CD4-positive, alpha-beta T cell (primary cell): ENCODE data around the gene VPS39. TPM values are rescaled to one million over a fixed set of nuclear protein-coding genes. Genes with fewer than 3 reads are reported as not detected.

Experiments
- ATAC-seq: fragments of 200-7000 bp; cut with Tn5 transposase; one replicate; pipeline ENCODE4 v1.10.0; 2022; ENCODE audit warnings: mild to moderate bottlenecking; ENCODE audit not compliant: poor library complexity
- CTCF ChIA-PET: fragments of 350-600 bp; sonication (Branson Sonifier 250); formaldehyde crosslinking; loops from one replicate; lab custom pipeline; 2021; ENCODE audit warnings: antibody characterized with exemption, inconsistent platforms; lab: Charles Lee
- POLR2A ChIA-PET: fragments of 350-600 bp; sonication (Branson Sonifier 250); formaldehyde crosslinking; loops from one replicate; lab custom pipeline; 2021; ENCODE audit warnings: antibody characterized with exemption, inconsistent platforms; lab: Charles Lee
- DNase-seq, 14 experiments: peaks; one replicate each; pipeline ENCODE4 v3.0.0-alpha.2; 2013 to 2020; ENCODE audit warnings: mixed read lengths in 2 of 14
- H3K27ac ChIP-seq, 2 donors: one replicate each; pipeline versions ENCODE4 v1.5.1 to v1.7.0; 2013; ENCODE audit warnings: low read length in 2 of 2, low read depth in 1 of 2, mild to moderate bottlenecking in 1 of 2
- H3K27me3 ChIP-seq, 2 experiments: 1 replicate in 1 of 2; 2 replicates in 1 of 2; pipeline versions ENCODE4 v1.6.1 to v1.7.0; 2013; ENCODE audit warnings: low read length in 2 of 2, control low read depth in 1 of 2, mild to moderate bottlenecking in 1 of 2, moderate library complexity in 1 of 2; ENCODE audit not compliant: insufficient read depth in 2 of 2, control insufficient read depth in 1 of 2
- H3K36me3 ChIP-seq: one replicate; pipeline ENCODE4 v1.6.1; 2013; ENCODE audit warnings: low read length, control low read depth; ENCODE audit not compliant: insufficient read depth
- H3K4me1 ChIP-seq: one replicate; pipeline ENCODE4 v1.6.1; 2013; ENCODE audit warnings: low read length, control low read depth; ENCODE audit not compliant: insufficient read depth
- H3K4me3 ChIP-seq: one replicate; pipeline ENCODE4 v1.5.1; 2013; ENCODE audit warnings: mild to moderate bottlenecking, low read length, moderate library complexity
- H3K9me3 ChIP-seq, 2 experiments: 1 replicate in 1 of 2; 2 replicates in 1 of 2; pipeline versions ENCODE4 v1.6.1 to v1.7.0; 2013; ENCODE audit warnings: low read length in 2 of 2, mild to moderate bottlenecking in 2 of 2, control low read depth in 1 of 2, moderate library complexity in 1 of 2; ENCODE audit not compliant: control insufficient read depth in 1 of 2, insufficient read depth in 1 of 2
- H3K27ac Mint-ChIP-seq: one replicate; pipeline ENCODE4 v1.8.0; 2020; ENCODE audit warnings: mixed read lengths
- H3K27me3 Mint-ChIP-seq: one replicate; pipeline ENCODE4 v1.8.0; 2021; ENCODE audit warnings: mixed read lengths
- H3K36me3 Mint-ChIP-seq: one replicate; pipeline ENCODE4 v1.8.0; 2021; ENCODE audit warnings: low read depth, mixed read lengths
- H3K4me1 Mint-ChIP-seq: one replicate; pipeline ENCODE4 v1.8.0; 2021; ENCODE audit warnings: low read depth, mixed read lengths
- H3K4me3 Mint-ChIP-seq: one replicate; pipeline ENCODE4 v1.8.0; 2020; ENCODE audit warnings: mild to moderate bottlenecking, mixed read lengths
- H3K9me3 Mint-ChIP-seq: one replicate; pipeline ENCODE4 v1.8.0; 2020; ENCODE audit warnings: mixed read lengths
- intact Hi-C, 2 experiments: fragments of 100-400 bp; cut with DNase I in 1 of 2; cut with micrococcal nuclease in 1 of 2; formaldehyde crosslinking; loops; one replicate each; pipeline versions ENCODE4 v1.15.1 to v1.9.0; 2023 to 2025; cut with DNase I, micrococcal nuclease
- total RNA-seq, 174 experiments: library from RNA in 2 of 174; stranded (reverse) in 2 of 174; gene quantifications; one replicate each; pipeline ENCODE4 v1.2.3 and lab custom pipeline; 2021 to 2026
- TF ChIP-seq, protein P1 (sequence below): fragments of 200-600 bp; IDR thresholded peaks from one replicate; pipeline ENCODE4 v1.8.0; 2022; ENCODE audit warnings: antibody characterized with exemption, mild to moderate bottlenecking

The VPS39 gene
- total RNA-seq, 2 experiments from 2014 or later, result 73.4 to 82.5 TPM

DNA sequence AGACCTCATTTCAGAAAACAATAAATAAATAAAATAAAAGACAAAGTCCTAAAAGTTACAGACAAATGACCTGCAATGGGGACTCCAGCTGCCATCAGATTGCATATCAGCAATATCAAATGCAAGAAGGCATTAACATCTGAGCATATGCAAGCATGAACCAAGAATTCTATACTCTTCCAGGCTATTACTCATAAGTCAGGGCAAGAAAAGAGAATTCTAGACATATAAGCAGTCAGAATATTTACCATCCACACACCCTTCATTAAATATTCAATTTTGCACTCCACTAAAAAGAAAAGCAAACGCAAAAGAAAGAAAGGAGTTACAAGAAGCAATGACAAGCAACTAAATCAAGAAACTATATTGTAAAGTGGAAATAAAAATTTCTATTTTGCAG lies 72.8 kb downstream of the VPS39 start:
- TF ChIP-seq, protein P1, sequence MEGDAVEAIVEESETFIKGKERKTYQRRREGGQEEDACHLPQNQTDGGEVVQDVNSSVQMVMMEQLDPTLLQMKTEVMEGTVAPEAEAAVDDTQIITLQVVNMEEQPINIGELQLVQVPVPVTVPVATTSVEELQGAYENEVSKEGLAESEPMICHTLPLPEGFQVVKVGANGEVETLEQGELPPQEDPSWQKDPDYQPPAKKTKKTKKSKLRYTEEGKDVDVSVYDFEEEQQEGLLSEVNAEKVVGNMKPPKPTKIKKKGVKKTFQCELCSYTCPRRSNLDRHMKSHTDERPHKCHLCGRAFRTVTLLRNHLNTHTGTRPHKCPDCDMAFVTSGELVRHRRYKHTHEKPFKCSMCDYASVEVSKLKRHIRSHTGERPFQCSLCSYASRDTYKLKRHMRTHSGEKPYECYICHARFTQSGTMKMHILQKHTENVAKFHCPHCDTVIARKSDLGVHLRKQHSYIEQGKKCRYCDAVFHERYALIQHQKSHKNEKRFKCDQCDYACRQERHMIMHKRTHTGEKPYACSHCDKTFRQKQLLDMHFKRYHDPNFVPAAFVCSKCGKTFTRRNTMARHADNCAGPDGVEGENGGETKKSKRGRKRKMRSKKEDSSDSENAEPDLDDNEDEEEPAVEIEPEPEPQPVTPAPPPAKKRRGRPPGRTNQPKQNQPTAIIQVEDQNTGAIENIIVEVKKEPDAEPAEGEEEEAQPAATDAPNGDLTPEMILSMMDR, result no peak
- no peaks in the 10 kb centered on the region for H3K4me1 ChIP-seq
- Mint-ChIP-seq H3K4me3 (no peak overlapping the region), H3K4me1 (no peaks in the 10 kb centered on the region), H3K36me3 (no peaks in the 10 kb centered on the region), H3K27me3 (peaks cover under 1% of the 10 kb centered on the region), H3K9me3 (no peaks in the 10 kb centered on the region), H3K27ac (no peak overlapping the region)
- CTCF ChIA-PET, result interaction anchor here (1.2 kb wide), 1 partner anchor 146 kb away, joined by 3 read pairs; no protein-coding TSS in a partner anchor
- no peak for ATAC-seq
- peaks cover 0 to 3% of the 10 kb centered on the region in 2 experiments for H3K9me3 ChIP-seq
- peaks cover 0 to under 1% of the 10 kb centered on the region in 2 experiments for H3K27me3 ChIP-seq
- H3K4me3 ChIP-seq, result no peak overlapping the region
- no peak overlapping the region for H3K27ac ChIP-seq
- H3K36me3 ChIP-seq, result no peaks in the 10 kb centered on the region
- POLR2A ChIA-PET, result no interaction called here
- intact Hi-C loops, result loop anchor here in 1 of 2 experiments (2.0 kb wide), 1 partner anchor 147 kb away; no protein-coding TSS in a partner anchor
- no peak for DNase-seq

DNA sequence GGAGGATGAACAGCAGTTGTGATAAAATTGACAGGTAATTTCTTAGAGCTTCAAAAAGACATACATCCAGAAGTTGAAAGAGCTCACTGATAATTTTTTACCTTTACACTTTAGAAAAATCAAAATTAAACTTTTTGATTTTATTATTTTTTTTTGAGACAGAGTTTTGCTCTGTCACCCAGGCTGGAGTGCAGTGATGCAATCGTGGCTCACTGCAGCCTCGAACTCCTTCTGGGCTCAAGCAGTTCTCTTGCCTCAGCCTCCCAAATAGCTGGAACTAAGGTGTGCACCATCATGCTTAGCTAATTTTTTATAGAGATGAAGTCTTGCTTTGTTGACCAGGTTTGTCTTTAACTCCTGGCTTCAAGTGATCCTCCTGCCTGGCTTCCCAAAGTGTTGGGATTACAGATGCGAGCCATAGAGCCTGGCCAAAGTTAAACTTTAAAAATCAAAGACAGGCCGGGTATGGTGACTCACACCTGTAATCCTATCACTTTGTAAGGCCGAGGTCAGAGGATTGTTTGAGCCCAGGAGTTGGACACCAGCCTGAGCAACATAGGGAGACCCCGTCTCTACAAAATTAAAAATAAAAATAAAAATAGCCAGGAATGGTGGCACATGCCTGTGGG lies 73.4 kb downstream of the VPS39 start:
- DNase-seq, result no peak
- intact Hi-C loops, result loop anchor here in 1 of 2 experiments (2.0 kb wide), 1 partner anchor 146 kb away; no protein-coding TSS in a partner anchor
- peaks cover 6% of the 10 kb centered on the region for H3K27me3 Mint-ChIP-seq

DNA sequence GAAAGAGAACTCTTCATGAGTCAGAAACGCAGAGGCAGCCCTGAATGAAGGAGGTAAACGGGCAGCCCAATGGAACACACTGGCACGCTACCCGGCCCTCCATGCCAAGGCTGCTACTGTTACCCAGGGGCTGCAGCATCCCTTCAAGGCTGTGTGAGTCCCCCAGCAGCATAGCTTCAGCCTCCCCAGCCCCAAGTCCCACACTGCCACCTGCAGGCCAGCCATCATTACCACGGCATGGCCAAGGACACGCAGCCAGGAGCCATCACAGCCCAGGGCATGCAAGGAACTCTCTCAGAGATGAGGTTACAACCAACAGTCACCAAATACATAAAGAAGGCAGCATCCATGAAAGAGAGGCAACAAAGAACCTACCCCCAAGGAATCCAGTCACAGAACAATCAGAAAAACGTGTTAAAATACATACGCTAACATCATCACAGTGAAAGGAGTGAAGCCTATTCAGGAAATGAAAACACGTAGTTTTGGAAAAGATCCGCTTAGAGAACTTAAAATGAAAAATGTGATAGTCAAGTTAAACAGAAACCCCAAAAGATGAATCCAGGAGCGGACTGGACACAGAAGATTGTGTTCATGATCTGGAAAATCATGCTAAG lies 74.1 kb downstream of the VPS39 start:
- H3K36me3 Mint-ChIP-seq, result no peaks in the 10 kb centered on the region
- peaks cover 0 to 4% of the 10 kb centered on the region in 2 experiments for H3K27me3 ChIP-seq

More for the DNA sequence above, 73.4 kb downstream of the VPS39 start:
- Histone ChIP-seq H3K27ac (no peak overlapping the region), H3K4me3 (no peak overlapping the region), H3K4me1 (no peaks in the 10 kb centered on the region), H3K27me3 (peaks cover 0 to 4% of the 10 kb centered on the region in 2 experiments), H3K9me3 (peaks cover 0 to 3% of the 10 kb centered on the region in 2 experiments), H3K36me3 (no peaks in the 10 kb centered on the region)
- H3K4me3 Mint-ChIP-seq, result no peak overlapping the region
- ChIA-PET CTCF (interaction anchor here (1.2 kb wide), 1 partner anchor 145 kb away, joined by 3 read pairs; no protein-coding TSS in a partner anchor), POLR2A (no interaction called here)
- H3K9me3 Mint-ChIP-seq, result no peaks in the 10 kb centered on the region
- TF ChIP-seq, protein P1, result no peak
- ATAC-seq, result no peak
- H3K36me3 Mint-ChIP-seq, result no peaks in the 10 kb centered on the region
- H3K4me1 Mint-ChIP-seq, result no peaks in the 10 kb centered on the region
- no peak overlapping the region for H3K27ac Mint-ChIP-seq

More for the DNA sequence above, 74.1 kb downstream of the VPS39 start:
- Mint-ChIP-seq H3K4me3 (no peak overlapping the region), H3K9me3 (no peaks in the 10 kb centered on the region), H3K4me1 (no peaks in the 10 kb centered on the region), H3K27ac (no peak overlapping the region), H3K27me3 (peaks cover 13% of the 10 kb centered on the region)
- Histone ChIP-seq H3K4me1 (no peaks in the 10 kb centered on the region), H3K27ac (no peak overlapping the region), H3K9me3 (peaks cover 0 to 3% of the 10 kb centered on the region in 2 experiments), H3K36me3 (no peaks in the 10 kb centered on the region), H3K4me3 (no peak overlapping the region)
- DNase-seq, result peak in 13 of 14 experiments; percentile 13 to 62 (median 34)
- intact Hi-C loops, result loop anchor here in 1 of 2 experiments (2.0 kb wide), 1 partner anchor 145 kb away; no protein-coding TSS in a partner anchor
- TF ChIP-seq, protein P1, result peak; percentile 40
- POLR2A ChIA-PET, result no interaction called here
- ATAC-seq, result peak; percentile 66
- CTCF ChIA-PET, result no interaction called here
